ENCODE results near the gene MMAA. TPM values are rescaled to one million over a fixed set of nuclear protein-coding genes. Genes with fewer than 3 reads are reported as not detected.
A peak's percentile ranks its signal among the peaks of the same experiment; 100 is the strongest.

MMAA gene
- polyA plus RNA-seq, 2 of the 4 experiments (the other 2 are of a cell fraction), result 1.5 to 4.0 TPM

GRCh38 chr4:145679520-145679919, 60.3 kb downstream of the MMAA start:
- DNase-seq (ENCODE audit: low read depth in 1 of 2, low spot score in 1 of 2) (peak; percentile 42 to 65), FAIRE-seq (no peak), ATAC-seq (peak; percentile 91 to 95)
- peak overlapping the region in 1 of 2 experiments; percentile 56; a peak in 1 of 6 replicates for H3K27ac ChIP-seq
- ChIA-PET CTCF (no interaction called here), POLR2A (interaction anchor here (1.2 kb wide), 1 partner anchor 53 kb away, joined by 3 read pairs; no protein-coding TSS in a partner anchor)
- H3K4me1 ChIP-seq, result peaks cover 23% of the 10 kb centered on the region; the same call in 2 of the 3 replicates
- WGBS (ENCODE audit: missing lambda C conversion rate), result 14% methylated on average over 1 of the region's 1 CpG
- TF ChIP-seq JUN (IDR thresholded peaks at IDR 0.05) (no peak), JUNB (IDR thresholded peaks at IDR 0.05) (no peak; the same call in 1 of the 2 replicates), FOSL2 (IDR thresholded peaks at IDR 0.05) (0 out of 2 replicates have a peak, but pooled peaks have one; percentile 10), FOSL2 (CRISPR knock-in tag; IDR thresholded peaks at IDR 0.05) (peak; percentile 52)
- peak overlapping the region; percentile 58 for H3K4me2 ChIP-seq
- no peaks in the 10 kb centered on the region for H3K9me3 ChIP-seq
- no peak overlapping the region for H3K4me3 ChIP-seq

GRCh38 chr4:145679991-145680455, 60.8 kb downstream of the MMAA start, which contains the start of gene C4orf51:
Gene C4orf51 (plus strand): TSS chr4:145680146. CDS start chr4:145680204, 58 bp downstream.
- Histone ChIP-seq H3K27ac (peak within 1 kb of the TSS; percentile 44 to 56; a peak in 2 of 6 replicates), H3K9me3 (no peaks in the 10 kb centered on the region), H3K4me3 (no peak within 1 kb of the TSS), H3K4me2 (peak within 1 kb of the TSS; percentile 58), H3K4me1 (peaks cover 23% of the 10 kb centered on the region; the same call in 2 of the 3 replicates)
- 49% methylated on average over 6 of the region's 6 CpGs for WGBS (ENCODE audit: missing lambda C conversion rate)
- CTCF ChIA-PET, result no interaction called here
- no peak for FAIRE-seq
- DNase-seq (ENCODE audit: low read depth in 1 of 2, low spot score in 1 of 2), result peak in 1 of 2 experiments; percentile 31
- TF ChIP-seq RNF2 (IDR thresholded peaks at IDR 0.05; ENCODE audit: borderline replicate concordance, low read depth), result no peak
- TF ChIP-seq HMGXB4 (CRISPR knock-in tag; IDR thresholded peaks at IDR 0.05; ENCODE audit: borderline replicate concordance), result no peak
- no peak for TF ChIP-seq POLR2A (IDR thresholded peaks at IDR 0.05; ENCODE audit: low read length)
- no peak for TF ChIP-seq HDAC2 (IDR thresholded peaks at IDR 0.05)
- no peak for TF ChIP-seq GATA3 (IDR thresholded peaks at IDR 0.05; ENCODE audit: borderline replicate concordance)
- TF ChIP-seq MAX (IDR thresholded peaks at IDR 0.05), result no peak
- TF ChIP-seq JUN (IDR thresholded peaks at IDR 0.05), result no peak
- TF ChIP-seq ZFP36 (IDR thresholded peaks at IDR 0.05; ENCODE audit: borderline replicate concordance, partially characterized antibody), result no peak
- no peak for TF ChIP-seq SREBF2 (IDR thresholded peaks at IDR 0.05)
- no peak for TF ChIP-seq BHLHE40 (IDR thresholded peaks at IDR 0.05; ENCODE audit: low read depth, low read length)
- no peak for TF ChIP-seq BCL3 (IDR thresholded peaks at IDR 0.05)
- TF ChIP-seq HEYL (CRISPR knock-in tag; IDR thresholded peaks at IDR 0.05), result no peak
- no peak for TF ChIP-seq NPAS2 (CRISPR knock-in tag; IDR thresholded peaks at IDR 0.05; ENCODE audit: borderline replicate concordance)
- no peak for TF ChIP-seq REST (IDR thresholded peaks at IDR 0.05)
- TF ChIP-seq NFE2L2 (conservative IDR thresholded peaks at IDR 0.05; ENCODE audit: low read length), result no peak
- no peak for TF ChIP-seq TP53 (CRISPR knock-in tag; IDR thresholded peaks at IDR 0.05)
- no peak for TF ChIP-seq ELK1 (IDR thresholded peaks at IDR 0.05; ENCODE audit: low read depth, low read length)
- no peak for TF ChIP-seq RAD21 (conservative IDR thresholded peaks at IDR 0.05 in 1 of 2, IDR thresholded peaks at IDR 0.05 in 1 of 2)
- TF ChIP-seq ZNF302 (CRISPR knock-in tag; IDR thresholded peaks at IDR 0.05), result no peak
- POLR2A ChIA-PET, result interaction anchor here (1.2 kb wide), 1 partner anchor 53 kb away, joined by 3 read pairs; no protein-coding TSS in a partner anchor
- ATAC-seq, result peak; percentile 68 to 74; a peak in 5 of 6 replicates

Measured in A549 (cell line).